ENCODE results near the gene KAT8. TPM values are rescaled to one million over a fixed set of nuclear protein-coding genes. Genes with fewer than 3 reads are reported as not detected.
"Not testable (repeated sequence)": the region's sequence is repeated elsewhere in the genome, so short reads cannot be mapped to it uniquely, and the experiment has no call there.

Gene KAT8
- total RNA-seq, 4 donors from 2014 or later, result 62.3 to 100 (median 69.8) TPM

- Histone ChIP-seq H3K4me1 (no peaks in the 10 kb centered on the region), H3K4me3 (no peak overlapping the region), H3K36me3 (no peaks in the 10 kb centered on the region), H3K27me3 (no peaks in the 10 kb centered on the region), H3K27ac (no peak overlapping the region), H3K9me3 (no peaks in the 10 kb centered on the region)
- no peak for TF ChIP-seq POLR2AphosphoS5 (IDR thresholded peaks at IDR 0.05)
- TF ChIP-seq POLR2A (IDR thresholded peaks at IDR 0.05), result no peak
- no peak for TF ChIP-seq CTCF (IDR thresholded peaks at IDR 0.05)
- TF ChIP-seq EP300 (IDR thresholded peaks at IDR 0.05), result no peak
- WGBS, result 39% methylated on average over 8 of the region's 8 CpGs
- no peak for DNase-seq (ENCODE audit: low spot score in 2 of 2)
These were observed 39.7 kb downstream of the KAT8 start for GRCh38 chr16:31157136-31157535.

GRCh38 chr16:31167315-31167714, 49.9 kb downstream of the KAT8 start:
- Histone ChIP-seq H3K36me3 (no peaks in the 10 kb centered on the region), H3K9me3 (no peaks in the 10 kb centered on the region), H3K27ac (no peak overlapping the region), H3K4me1 (no peaks in the 10 kb centered on the region), H3K4me3 (no peak overlapping the region), H3K27me3 (no peaks in the 10 kb centered on the region)
- 90% methylated on average over 8 of the region's 8 CpGs for WGBS
- DNase-seq (ENCODE audit: low spot score in 2 of 2), result no peak
- no peak for TF ChIP-seq EP300 (IDR thresholded peaks at IDR 0.05)
- no peak for TF ChIP-seq POLR2AphosphoS5 (IDR thresholded peaks at IDR 0.05)
- no peak for TF ChIP-seq CTCF (IDR thresholded peaks at IDR 0.05)
- no peak for TF ChIP-seq POLR2A (IDR thresholded peaks at IDR 0.05)

GRCh38 chr16:31168848-31169247, 51.4 kb downstream of the KAT8 start:
- TF ChIP-seq CTCF (IDR thresholded peaks at IDR 0.05) (no peak), EP300 (IDR thresholded peaks at IDR 0.05) (no peak), POLR2AphosphoS5 (IDR thresholded peaks at IDR 0.05) (no peak), POLR2A (IDR thresholded peaks at IDR 0.05) (no peak)
- H3K27ac ChIP-seq, result no peak overlapping the region
- no peaks in the 10 kb centered on the region for H3K36me3 ChIP-seq
- 71% methylated on average over 2 of the region's 2 CpGs for WGBS
- H3K9me3 ChIP-seq, result no peaks in the 10 kb centered on the region
- H3K4me1 ChIP-seq, result no peaks in the 10 kb centered on the region
- H3K4me3 ChIP-seq, result no peak overlapping the region
- H3K27me3 ChIP-seq, result no peaks in the 10 kb centered on the region
- DNase-seq (ENCODE audit: low spot score in 2 of 2), result no peak

- H3K27me3 ChIP-seq; H3K4me3 ChIP-seq; H3K36me3 ChIP-seq; H3K27ac ChIP-seq; DNase-seq (ENCODE audit: low spot score in 2 of 2); H3K9me3 ChIP-seq; H3K4me1 ChIP-seq: not testable (repeated sequence)
- 25% methylated on average over 1 of the region's 2 CpGs for WGBS
These were observed 52.6 kb downstream of the KAT8 start for GRCh38 chr16:31170048-31170447.

- TF ChIP-seq EP300 (IDR thresholded peaks at IDR 0.05), result no peak
- TF ChIP-seq POLR2A (IDR thresholded peaks at IDR 0.05), result no peak
- TF ChIP-seq CTCF (IDR thresholded peaks at IDR 0.05), result no peak
- TF ChIP-seq POLR2AphosphoS5 (IDR thresholded peaks at IDR 0.05), result no peak
- 70% methylated on average over 3 of the region's 3 CpGs for WGBS
- peaks cover 23% of the 10 kb centered on the region for H3K4me1 ChIP-seq
- no peak for DNase-seq (ENCODE audit: low spot score in 2 of 2)
- H3K4me3 ChIP-seq, result no peak overlapping the region
- no peak overlapping the region for H3K27ac ChIP-seq
- H3K9me3 ChIP-seq, result no peaks in the 10 kb centered on the region
- no peaks in the 10 kb centered on the region for H3K36me3 ChIP-seq
- no peaks in the 10 kb centered on the region for H3K27me3 ChIP-seq
These were observed 59.7 kb downstream of the KAT8 start for GRCh38 chr16:31177136-31177535.

GRCh38 chr16:31179219-31179746, 61.8 kb downstream of the KAT8 start:
- Histone ChIP-seq H3K4me1 (peaks cover 42% of the 10 kb centered on the region), H3K4me3 (peak overlapping the region; percentile 96), H3K9me3 (no peaks in the 10 kb centered on the region), H3K36me3 (peaks cover 20% of the 10 kb centered on the region), H3K27me3 (no peaks in the 10 kb centered on the region), H3K27ac (peak overlapping the region; percentile 99)
- no peak for DNase-seq (ENCODE audit: low spot score in 2 of 2)
- 5% methylated on average over 25 of the region's 27 CpGs for WGBS
- TF ChIP-seq EP300 (IDR thresholded peaks at IDR 0.05) (no peak), CTCF (IDR thresholded peaks at IDR 0.05) (no peak), POLR2A (IDR thresholded peaks at IDR 0.05) (no peak), POLR2AphosphoS5 (IDR thresholded peaks at IDR 0.05) (no peak)

Measured in suprapubic skin (tissue), 4 donors.